ENCODE measurements around the gene SHANK1. TPM values are rescaled to one million over a fixed set of nuclear protein-coding genes. Genes with fewer than 3 reads are reported as not detected.

Gene SHANK1
- total and polyA plus RNA-seq, 2 of the 13 experiments (the other 11 are each of a cell fraction or from before 2014, with no cell fraction given): not detected

DNA sequence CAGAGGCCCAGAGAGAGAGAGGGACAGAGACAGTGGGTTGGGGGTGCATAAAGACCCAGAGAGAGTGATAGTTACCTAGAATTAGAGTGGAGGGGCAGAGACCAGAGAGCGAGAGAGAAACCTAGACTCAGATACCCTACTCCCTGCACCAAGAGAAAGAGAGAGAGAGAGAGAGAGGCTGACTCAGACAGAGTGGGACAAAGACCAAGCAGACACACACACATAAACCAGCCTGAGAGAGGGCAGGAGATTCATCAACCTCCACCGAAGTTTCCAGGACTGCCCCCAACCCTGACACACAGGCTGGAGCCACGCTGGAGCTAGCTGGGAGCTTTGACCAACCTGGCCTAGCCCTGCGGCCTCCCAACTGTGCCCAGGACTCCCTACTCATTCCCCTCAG, 92.8 kb downstream of the SHANK1 start (continued):
- TF ChIP-seq MTF2 (CRISPR knock-in tag; IDR thresholded peaks at IDR 0.05; ENCODE audit: borderline replicate concordance) (no peak), JUNB (CRISPR knock-in tag; IDR thresholded peaks at IDR 0.05; ENCODE audit: borderline replicate concordance) (no peak)

DNA sequence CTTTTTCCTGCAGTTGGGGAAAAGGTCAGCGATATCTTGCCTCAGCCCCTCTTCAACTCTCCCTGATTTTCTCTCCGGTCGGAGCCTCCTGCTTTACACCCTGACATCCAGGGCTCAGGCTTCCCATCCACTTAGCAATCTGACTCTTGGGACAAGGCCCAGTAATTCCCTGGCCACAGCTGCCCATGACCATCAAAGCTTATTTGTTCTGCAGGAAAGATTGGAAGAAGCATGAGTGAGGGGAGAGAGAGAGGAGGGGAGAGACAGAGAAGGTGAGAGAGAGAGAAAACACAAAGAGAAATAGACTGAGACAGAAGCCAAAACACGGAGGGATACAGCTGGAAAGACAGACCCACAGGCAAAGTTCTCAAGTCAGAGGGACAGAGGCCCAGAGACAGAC, 93.6 kb downstream of the SHANK1 start:
- H3K79me2 ChIP-seq (ENCODE audit: insufficient read depth, low read length): no peaks in the 10 kb centered on the region
- TF ChIP-seq ZNF772 (CRISPR knock-in tag; IDR thresholded peaks at IDR 0.05) (no peak), NCOA2 (CRISPR knock-in tag; IDR thresholded peaks at IDR 0.05) (no peak), ZFAT (CRISPR knock-in tag; conservative IDR thresholded peaks at IDR 0.05) (no peak), JUND (CRISPR knock-in tag; IDR thresholded peaks at IDR 0.05) (no peak), ARID2 (CRISPR knock-in tag; IDR thresholded peaks at IDR 0.05; ENCODE audit: borderline replicate concordance) (no peak)
- TF ChIP-seq, protein P1, sequence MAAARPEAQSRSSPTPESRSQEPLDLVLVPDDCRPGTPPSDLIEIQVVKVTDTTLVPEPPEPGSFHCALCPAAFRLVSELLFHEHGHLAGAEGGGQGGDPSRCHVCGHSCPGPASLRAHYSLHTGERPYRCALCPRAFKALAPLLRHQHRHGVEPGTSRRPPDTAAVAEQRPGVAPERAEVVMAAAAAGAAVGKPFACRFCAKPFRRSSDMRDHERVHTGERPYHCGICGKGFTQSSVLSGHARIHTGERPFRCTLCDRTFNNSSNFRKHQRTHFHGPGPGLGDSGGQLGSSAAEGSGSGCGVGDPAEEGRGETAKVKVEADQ (CRISPR knock-in tag; IDR thresholded peaks at IDR 0.05; ENCODE audit: borderline replicate concordance): no peak
- TF ChIP-seq, protein P2, sequence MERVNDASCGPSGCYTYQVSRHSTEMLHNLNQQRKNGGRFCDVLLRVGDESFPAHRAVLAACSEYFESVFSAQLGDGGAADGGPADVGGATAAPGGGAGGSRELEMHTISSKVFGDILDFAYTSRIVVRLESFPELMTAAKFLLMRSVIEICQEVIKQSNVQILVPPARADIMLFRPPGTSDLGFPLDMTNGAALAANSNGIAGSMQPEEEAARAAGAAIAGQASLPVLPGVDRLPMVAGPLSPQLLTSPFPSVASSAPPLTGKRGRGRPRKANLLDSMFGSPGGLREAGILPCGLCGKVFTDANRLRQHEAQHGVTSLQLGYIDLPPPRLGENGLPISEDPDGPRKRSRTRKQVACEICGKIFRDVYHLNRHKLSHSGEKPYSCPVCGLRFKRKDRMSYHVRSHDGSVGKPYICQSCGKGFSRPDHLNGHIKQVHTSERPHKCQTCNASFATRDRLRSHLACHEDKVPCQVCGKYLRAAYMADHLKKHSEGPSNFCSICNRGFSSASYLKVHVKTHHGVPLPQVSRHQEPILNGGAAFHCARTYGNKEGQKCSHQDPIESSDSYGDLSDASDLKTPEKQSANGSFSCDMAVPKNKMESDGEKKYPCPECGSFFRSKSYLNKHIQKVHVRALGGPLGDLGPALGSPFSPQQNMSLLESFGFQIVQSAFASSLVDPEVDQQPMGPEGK (CRISPR knock-in tag; IDR thresholded peaks at IDR 0.05): no peak
- TF ChIP-seq, protein P3, sequence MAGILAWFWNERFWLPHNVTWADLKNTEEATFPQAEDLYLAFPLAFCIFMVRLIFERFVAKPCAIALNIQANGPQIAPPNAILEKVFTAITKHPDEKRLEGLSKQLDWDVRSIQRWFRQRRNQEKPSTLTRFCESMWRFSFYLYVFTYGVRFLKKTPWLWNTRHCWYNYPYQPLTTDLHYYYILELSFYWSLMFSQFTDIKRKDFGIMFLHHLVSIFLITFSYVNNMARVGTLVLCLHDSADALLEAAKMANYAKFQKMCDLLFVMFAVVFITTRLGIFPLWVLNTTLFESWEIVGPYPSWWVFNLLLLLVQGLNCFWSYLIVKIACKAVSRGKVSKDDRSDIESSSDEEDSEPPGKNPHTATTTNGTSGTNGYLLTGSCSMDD (CRISPR knock-in tag; IDR thresholded peaks at IDR 0.05): no peak
- no peaks in the 10 kb centered on the region for H4K20me1 ChIP-seq (ENCODE audit: insufficient read depth, low read length)
- in situ Hi-C loops (cut with HindIII; ENCODE audit: extremely low pct_ligation_motif_present, low pct_unique_long_range_greater_than_20kb) (no loop called here), intact Hi-C loops (cut with micrococcal nuclease; ENCODE audit: unreplicated experiment) (no loop called here)
- H2AFZ ChIP-seq (ENCODE audit: low read length): no peak overlapping the region
- ChIA-PET CTCF (ENCODE audit: low intra/inter-chr PET ratio, low total read pairs) (no interaction called here), POLR2A (no interaction called here)
- H3K27ac ChIP-seq (ENCODE audit: extremely low read length, insufficient read depth, low read length): no peak overlapping the region
- no peak overlapping the region for H3K4me3 ChIP-seq (replicated peaks in 1 of 3; ENCODE audit: insufficient read depth in 1 of 3, low read depth in 2 of 3, low read length in 3 of 3)
- H3K36me3 ChIP-seq (replicated peaks in 1 of 2; ENCODE audit: control insufficient read depth in 1 of 2, insufficient read depth in 2 of 2, low read length in 2 of 2): no peaks in the 10 kb centered on the region
- DNase-seq (ENCODE audit: low spot score) (no peak), FAIRE-seq (no peak), ATAC-seq (no peak)
- BruUV-seq (replicated peaks): no TSS peak
- whole genome bisulfite sequencing (ENCODE audit: low lambda C conversion rate): 4% methylated on average over 4 of the region's 4 CpGs
- no peak overlapping the region for H3K9ac ChIP-seq (ENCODE audit: insufficient read depth, low read depth, low read length)
- peaks cover 2 to 7% of the 10 kb centered on the region in 2 experiments; a peak in 2 of 5 replicates for H3K27me3 ChIP-seq (ENCODE audit: control insufficient read depth in 1 of 2, insufficient read depth in 2 of 2, low read length in 2 of 2)
- H3K9me3 ChIP-seq (ENCODE audit: low read length): no peaks in the 10 kb centered on the region
- H3K4me2 ChIP-seq (ENCODE audit: low read depth, low read length): no peak overlapping the region
- no peaks in the 10 kb centered on the region for H3K4me1 ChIP-seq (ENCODE audit: insufficient read depth, low read length)

Measured in HepG2 (cell line).